Measurements from ENCODE around the gene KRTAP22-1. TPM values are rescaled to one million over a fixed set of nuclear protein-coding genes. Genes with fewer than 3 reads are reported as not detected.

The KRTAP22-1 gene
- total and polyA plus RNA-seq, 2 of the 4 experiments (the other 2 are of a cell fraction), result not detected

DNA sequence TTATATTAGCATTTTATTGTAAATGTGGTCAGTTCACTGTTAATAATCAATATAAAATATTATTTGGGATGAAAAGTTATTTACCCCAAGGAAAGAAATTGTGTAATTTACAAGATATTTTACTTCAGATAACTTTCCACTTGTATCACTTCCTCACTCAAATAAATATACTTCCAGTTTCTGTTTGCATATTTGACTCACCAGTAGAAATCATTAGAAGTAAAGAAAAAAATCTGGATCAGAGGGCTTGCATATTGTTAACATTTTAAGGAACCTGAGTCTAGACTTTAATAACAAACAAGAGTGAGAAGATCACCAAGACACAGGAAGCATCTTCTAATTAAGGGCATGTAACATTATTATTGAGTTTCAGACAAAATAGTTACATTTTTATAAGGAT is 19.2 kb downstream of the KRTAP22-1 start:
- H3K9me1 ChIP-seq (ENCODE audit: insufficient read depth, low read length), result no peaks in the 10 kb centered on the region
- H3K9me3 ChIP-seq (ENCODE audit: control insufficient read depth, insufficient read depth, low read length), result peaks cover 15% of the 10 kb centered on the region
- no peak overlapping the region for H2BK15ac ChIP-seq (ENCODE audit: low read depth, low read length)
- no peak overlapping the region for H3K18ac ChIP-seq (ENCODE audit: low read depth, low read length)
- no peak overlapping the region for H3K4me2 ChIP-seq (ENCODE audit: low read depth, low read length)
- ChIA-PET POLR2A (ENCODE audit: unreplicated experiment) (no interaction called here), CTCF (no interaction called here)
- H3K14ac ChIP-seq (replicated peaks; ENCODE audit: low read depth, low read length), result no peak overlapping the region
- H4K5ac ChIP-seq (ENCODE audit: low read depth, low read length), result no peak overlapping the region
- no peak overlapping the region for H2AK5ac ChIP-seq (ENCODE audit: low read depth, low read length)
- H4K20me1 ChIP-seq (ENCODE audit: insufficient read depth, low read length), result no peaks in the 10 kb centered on the region
- no peak overlapping the region for H3K9ac ChIP-seq (ENCODE audit: low read depth, low read length)
- no TSS peak for BruUV-seq (replicated peaks)
- no peak overlapping the region for H2BK20ac ChIP-seq (ENCODE audit: low read depth, low read length)
- H4K8ac ChIP-seq (ENCODE audit: low read depth in 2 of 2, low read length in 2 of 2), result no peak overlapping the region
- no peak overlapping the region for H3K56ac ChIP-seq (ENCODE audit: extremely low read depth, insufficient read depth, low read length)
- no peaks in the 10 kb centered on the region for H3K4me1 ChIP-seq (ENCODE audit: control insufficient read depth, insufficient read depth, low read length)
- no peak overlapping the region for H2AFZ ChIP-seq (replicated peaks; ENCODE audit: low read length, poor library complexity)
- DNase-seq (no peak), ATAC-seq (ENCODE audit: low read depth) (no peak)
- no peaks in the 10 kb centered on the region for H3K36me3 ChIP-seq (ENCODE audit: control insufficient read depth, insufficient read depth, low read length)
- H3K4ac ChIP-seq (ENCODE audit: low read depth, low read length), result no peak overlapping the region
- in situ Hi-C loops (cut with MboI; ENCODE audit: low sequenced_read_pairs), result no loop called here
- no peak overlapping the region for H2BK120ac ChIP-seq (ENCODE audit: low read depth, low read length)
- no peak overlapping the region for H3K27ac ChIP-seq (ENCODE audit: insufficient read depth, low read length)
- no peak overlapping the region for H3K23ac ChIP-seq (ENCODE audit: low read depth, low read length)
- no peak overlapping the region for H4K91ac ChIP-seq (ENCODE audit: insufficient read depth, low read depth, low read length)
- dilution Hi-C loops (cut with HindIII; ENCODE audit: low sequenced_read_pairs, unreplicated experiment), result no loop called here
- H2BK5ac ChIP-seq (ENCODE audit: low read depth, low read length, poor library complexity, severe bottlenecking), result no peak overlapping the region
- intact Hi-C loops (cut with micrococcal nuclease), result no loop called here
- H3K27me3 ChIP-seq (ENCODE audit: control insufficient read depth, insufficient read depth, low read length), result no peaks in the 10 kb centered on the region
- TF ChIP-seq, protein P1, sequence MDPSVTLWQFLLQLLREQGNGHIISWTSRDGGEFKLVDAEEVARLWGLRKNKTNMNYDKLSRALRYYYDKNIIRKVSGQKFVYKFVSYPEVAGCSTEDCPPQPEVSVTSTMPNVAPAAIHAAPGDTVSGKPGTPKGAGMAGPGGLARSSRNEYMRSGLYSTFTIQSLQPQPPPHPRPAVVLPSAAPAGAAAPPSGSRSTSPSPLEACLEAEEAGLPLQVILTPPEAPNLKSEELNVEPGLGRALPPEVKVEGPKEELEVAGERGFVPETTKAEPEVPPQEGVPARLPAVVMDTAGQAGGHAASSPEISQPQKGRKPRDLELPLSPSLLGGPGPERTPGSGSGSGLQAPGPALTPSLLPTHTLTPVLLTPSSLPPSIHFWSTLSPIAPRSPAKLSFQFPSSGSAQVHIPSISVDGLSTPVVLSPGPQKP (IDR thresholded peaks at IDR 0.05; ENCODE audit: borderline replicate concordance, low read depth, low read length), result no peak
- TF ChIP-seq RCOR1 (IDR thresholded peaks at IDR 0.05; ENCODE audit: insufficient replicate concordance, low read length), result no peak
- no peak for TF ChIP-seq NFE2L2 (IDR thresholded peaks at IDR 0.05; ENCODE audit: low read depth, low read length)
- TF ChIP-seq, protein P2, sequence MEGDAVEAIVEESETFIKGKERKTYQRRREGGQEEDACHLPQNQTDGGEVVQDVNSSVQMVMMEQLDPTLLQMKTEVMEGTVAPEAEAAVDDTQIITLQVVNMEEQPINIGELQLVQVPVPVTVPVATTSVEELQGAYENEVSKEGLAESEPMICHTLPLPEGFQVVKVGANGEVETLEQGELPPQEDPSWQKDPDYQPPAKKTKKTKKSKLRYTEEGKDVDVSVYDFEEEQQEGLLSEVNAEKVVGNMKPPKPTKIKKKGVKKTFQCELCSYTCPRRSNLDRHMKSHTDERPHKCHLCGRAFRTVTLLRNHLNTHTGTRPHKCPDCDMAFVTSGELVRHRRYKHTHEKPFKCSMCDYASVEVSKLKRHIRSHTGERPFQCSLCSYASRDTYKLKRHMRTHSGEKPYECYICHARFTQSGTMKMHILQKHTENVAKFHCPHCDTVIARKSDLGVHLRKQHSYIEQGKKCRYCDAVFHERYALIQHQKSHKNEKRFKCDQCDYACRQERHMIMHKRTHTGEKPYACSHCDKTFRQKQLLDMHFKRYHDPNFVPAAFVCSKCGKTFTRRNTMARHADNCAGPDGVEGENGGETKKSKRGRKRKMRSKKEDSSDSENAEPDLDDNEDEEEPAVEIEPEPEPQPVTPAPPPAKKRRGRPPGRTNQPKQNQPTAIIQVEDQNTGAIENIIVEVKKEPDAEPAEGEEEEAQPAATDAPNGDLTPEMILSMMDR (conservative IDR thresholded peaks at IDR 0.05; ENCODE audit: low read depth, low read length), result no peak
- TF ChIP-seq POLR2A (IDR thresholded peaks at IDR 0.05; ENCODE audit: low read depth, low read length), result no peak
- TF ChIP-seq FOS (IDR thresholded peaks at IDR 0.05; ENCODE audit: low read depth, low read length), result no peak
- no peak for TF ChIP-seq BHLHE40 (IDR thresholded peaks at IDR 0.05; ENCODE audit: low read depth, low read length)
- TF ChIP-seq RAD21 (IDR thresholded peaks at IDR 0.05; ENCODE audit: low read length), result no peak
- H2AK9ac ChIP-seq (replicated peaks; ENCODE audit: low read depth, low read length, poor library complexity), result no peak overlapping the region
- no peaks in the 10 kb centered on the region for H3K79me1 ChIP-seq (ENCODE audit: low read depth in 1 of 2, low read length in 2 of 2)
- no peak overlapping the region for H3K4me3 ChIP-seq (ENCODE audit: insufficient read depth, low read depth, low read length)

Data from IMR-90 (cell line).